CD4-positive, alpha-beta T cell treated with Interleukin-2 at 100 ng/mL for 4 hours (primary cell): ENCODE data around the gene GNAS-AS1.
"Not testable (repeated sequence)": the region's sequence is repeated elsewhere in the genome, so short reads cannot be mapped to it uniquely, and the experiment has no call there.

ENCODE experiments used
- DNase-seq: peaks from one replicate; pipeline ENCODE4 v3.0.0-alpha.2; 2020; ENCODE audit warnings: low spot score

GNAS-AS1 gene

DNA sequence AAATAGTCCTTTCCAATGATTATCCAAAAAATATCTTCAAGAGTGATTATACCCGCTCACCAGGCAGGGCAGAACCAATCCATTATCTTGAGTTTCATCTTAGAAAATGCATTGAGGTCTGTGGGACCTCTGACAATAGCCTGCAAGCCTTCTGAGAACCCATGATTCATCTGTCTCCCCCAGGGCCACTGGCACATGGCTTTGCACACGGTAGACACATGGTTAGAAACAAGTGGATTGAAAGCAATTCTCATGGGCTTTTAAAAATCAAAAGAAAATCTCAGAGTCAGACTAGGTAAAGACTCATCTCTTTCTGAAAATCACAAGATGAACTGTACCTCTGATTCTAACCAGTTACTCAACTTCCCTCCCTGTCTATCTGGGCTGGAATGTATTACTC lies 15.5 kb downstream of the GNAS-AS1 start:
- DNase-seq, result no peak

DNA sequence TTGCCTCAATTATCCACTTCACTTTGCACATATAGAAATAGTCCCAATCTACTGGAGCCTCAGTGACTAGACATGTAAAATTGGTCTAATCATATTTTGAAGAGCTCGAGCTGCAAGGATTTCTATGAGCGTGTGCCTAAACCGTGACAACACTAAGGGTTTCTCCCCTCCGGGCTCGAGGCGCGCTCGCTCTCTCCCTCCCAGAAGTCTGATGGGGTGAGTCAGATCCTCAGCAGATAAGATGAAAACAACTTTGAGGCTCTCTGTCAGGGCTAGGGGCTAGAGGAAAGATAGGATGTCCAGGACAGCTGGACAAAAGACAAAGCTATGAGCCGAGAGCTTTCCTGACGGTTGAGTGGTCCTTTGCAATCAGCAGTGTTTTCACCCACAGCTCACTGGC lies 16.8 kb downstream of the GNAS-AS1 start:
- no peak for DNase-seq

DNA sequence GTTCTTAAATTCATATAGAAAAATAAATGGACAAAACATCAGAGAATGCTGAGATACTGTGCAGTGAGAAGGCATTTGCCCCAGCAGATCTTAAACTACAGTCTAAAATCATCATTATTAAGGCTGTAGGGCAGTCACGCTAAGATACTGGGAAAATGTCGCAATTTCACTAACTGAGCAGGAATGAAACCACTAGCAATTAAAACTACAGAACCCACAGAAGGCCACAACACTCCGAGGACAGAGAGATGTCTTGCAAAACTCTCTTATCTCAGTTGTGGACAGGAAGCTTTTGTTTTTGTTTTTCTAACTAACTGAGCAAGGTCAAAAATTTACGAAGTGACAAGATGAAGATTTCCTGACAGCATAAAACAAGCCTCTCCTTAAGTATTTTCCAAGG lies 18.2 kb downstream of the GNAS-AS1 start:
- no peak for DNase-seq

DNA sequence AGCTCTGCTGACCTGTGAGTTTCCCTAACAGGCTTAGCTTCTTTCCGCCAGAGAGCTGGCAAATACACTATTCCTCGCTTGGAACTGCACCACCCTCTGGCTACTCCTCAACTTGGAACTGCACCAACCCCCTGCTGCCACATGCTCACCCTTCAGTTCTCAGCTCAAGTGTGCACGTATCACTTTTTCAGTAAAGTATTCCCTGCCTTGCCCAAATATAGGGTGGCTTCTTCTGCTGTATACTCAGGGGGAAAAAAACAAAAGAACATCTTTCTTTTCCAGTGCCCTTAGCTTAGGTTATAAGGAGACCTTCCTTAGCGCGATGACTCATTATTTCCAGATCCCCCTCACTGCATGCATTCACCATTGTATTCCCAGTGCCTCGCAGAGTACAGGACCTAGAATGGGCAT lies 21.2 kb downstream of the GNAS-AS1 start:
- no peak for DNase-seq

DNA sequence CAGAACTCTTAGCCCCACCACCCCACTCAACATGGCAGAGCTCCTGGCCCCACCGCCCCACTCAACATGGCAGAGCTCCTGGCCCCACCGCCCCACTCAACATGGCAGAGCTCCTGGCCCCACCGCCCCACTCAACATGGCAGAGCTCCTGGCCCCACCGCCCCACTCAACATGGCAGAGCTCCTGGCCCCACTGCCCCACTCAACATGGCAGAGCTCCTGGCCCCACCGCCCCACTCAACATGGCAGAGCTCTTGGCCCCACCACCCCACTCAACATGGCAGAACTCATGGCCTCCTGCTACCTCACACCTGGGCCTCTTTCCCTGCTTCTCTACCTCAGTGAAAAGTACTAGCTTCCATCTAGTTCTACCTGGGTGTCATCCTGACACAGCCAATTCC lies 21.9 kb downstream of the GNAS-AS1 start:
- DNase-seq, result not testable (repeated sequence)

DNA sequence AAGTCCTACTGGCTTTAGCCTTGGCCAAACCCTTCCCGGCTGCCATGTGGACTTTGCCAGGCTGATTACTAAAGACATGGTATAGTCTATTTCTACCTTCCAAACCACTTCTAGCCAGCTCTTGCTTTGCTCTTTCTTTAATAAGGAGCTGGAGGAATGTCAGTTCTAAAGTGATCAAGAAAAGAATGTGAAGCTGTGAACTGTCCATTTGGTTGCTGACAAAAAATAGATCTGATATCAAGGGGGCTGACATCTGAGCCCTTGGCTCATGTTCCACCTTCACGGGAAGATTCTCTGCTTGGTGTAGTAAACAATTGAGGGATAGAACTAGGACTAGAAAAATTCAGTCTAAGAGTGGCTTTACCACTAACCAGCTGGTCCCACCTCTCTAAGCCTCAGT lies 22.6 kb downstream of the GNAS-AS1 start:
- DNase-seq, result no peak

DNA sequence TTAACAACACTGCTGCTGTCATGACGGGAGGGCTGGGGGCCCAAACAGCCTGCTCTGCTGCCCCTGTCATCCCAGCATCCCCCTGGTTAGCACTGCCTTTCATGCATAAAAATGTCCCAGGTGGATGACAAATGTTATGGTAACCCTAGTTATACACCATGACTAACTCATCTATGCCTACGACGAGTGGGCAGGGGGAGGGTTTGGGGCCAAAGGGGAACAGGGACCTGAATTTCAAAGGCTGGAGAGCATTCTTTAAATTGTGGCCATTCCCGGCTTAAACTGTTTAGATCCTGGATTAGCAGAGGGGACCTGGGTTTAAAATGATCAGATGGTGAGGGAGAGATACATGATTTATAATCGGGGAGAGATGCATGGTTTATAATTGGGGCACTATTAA lies 24.4 kb downstream of the GNAS-AS1 start:
- DNase-seq, result no peak

DNA sequence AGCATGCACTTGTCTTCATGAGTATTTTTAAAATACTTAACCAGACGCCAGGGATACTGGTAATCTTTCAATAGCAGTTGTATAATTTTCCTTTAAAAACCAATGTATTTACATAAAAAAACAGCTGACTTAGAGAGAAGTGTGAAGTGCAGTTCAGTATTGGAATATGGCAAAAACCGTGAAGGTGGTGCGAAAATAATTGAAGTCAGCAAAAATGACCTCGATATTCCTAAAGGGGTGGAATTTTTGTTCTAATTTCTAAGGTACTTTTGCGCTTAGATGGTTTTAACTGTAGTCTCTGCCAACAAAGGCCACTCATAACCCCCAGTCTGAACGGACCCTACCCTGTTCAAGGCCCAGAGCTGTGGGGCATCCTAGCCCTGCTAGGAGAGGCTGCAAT lies 25.3 kb downstream of the GNAS-AS1 start:
- DNase-seq, result no peak

DNA sequence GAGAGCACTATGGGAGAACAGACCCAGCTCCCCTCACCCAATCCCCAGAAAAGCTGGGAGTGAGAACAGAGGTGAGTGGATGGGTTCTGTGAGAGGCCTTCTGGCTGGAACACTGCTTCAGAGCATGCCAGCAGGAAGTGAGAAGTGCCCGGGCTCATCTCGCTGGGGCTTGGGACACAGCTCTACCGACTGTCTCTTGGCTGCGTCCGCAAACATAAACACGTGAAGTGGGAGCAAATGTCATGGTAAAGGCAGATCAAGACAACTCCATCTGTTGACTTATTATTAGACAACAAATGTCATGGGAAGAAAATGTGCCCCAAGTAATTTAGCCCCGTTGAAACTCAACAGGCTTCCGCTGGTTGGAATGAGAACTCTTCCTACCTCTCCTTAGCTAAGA lies 25.9 kb downstream of the GNAS-AS1 start:
- no peak for DNase-seq

DNA sequence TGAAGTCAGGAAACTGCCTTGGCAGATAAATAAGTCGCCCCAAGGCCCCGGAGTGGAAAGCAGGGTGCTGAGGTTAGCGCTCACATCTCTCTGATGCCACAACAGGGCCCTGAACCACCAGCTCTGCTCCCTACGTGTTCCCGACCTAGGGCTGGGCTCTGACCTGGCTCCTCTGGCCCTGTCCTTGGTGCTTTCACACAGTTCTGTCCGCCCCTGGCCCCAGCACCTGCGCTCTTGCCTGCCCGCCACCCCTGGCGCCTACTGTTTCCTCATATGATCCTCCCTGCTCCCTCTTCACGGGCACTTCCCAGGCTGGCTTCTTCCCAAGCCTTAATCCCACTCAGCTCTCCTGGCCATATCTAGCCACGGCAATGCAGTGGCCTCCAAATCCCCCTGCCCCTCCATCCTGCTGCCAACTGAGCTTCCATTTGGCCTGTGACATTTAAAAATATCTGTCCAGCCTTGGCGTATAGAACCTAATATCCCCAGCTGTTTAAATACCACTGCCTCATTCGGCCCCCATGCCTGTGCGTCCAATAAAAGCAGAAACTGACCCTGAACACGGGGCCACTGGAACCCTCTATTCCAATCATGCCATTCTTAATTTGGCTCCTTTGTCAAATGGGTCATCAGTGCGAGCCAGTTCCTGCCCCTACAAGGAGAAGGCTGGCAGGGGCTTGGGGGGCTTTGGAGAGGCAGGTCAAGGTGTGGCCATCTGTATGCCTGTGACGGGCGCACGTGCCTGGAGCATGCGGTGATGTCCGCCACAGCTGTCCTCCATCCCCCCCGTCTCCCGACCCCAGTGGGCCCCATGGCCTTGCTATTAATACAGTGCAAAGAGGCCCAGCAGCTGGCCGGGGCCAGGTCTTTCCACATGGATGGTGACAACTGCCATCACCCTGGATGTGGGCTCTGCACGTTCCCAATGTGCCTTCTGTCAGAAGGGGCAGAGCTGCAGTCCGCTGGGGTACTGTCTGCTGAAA lies 27.7 kb downstream of the GNAS-AS1 start:
- DNase-seq, result no peak

DNA sequence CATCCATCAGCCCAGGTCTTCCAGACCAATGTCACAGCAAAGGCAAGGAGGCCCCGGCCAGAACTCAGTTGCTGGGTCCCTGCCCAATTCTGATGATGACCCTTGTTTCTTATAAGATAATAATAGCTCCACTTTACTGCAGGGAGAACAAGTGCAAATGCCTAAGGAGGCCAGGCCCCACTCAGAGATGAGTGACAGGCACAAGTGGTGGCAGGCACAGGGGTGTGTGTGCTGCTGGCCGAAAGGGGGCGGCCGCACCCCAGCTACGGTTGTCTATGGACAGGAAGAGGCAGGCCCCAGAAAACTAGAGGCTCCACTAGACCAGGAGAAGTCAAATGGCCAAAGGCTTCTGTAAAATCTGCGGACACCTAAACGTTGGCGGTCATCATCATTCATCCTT lies 28.6 kb downstream of the GNAS-AS1 start:
- DNase-seq, result no peak

DNA sequence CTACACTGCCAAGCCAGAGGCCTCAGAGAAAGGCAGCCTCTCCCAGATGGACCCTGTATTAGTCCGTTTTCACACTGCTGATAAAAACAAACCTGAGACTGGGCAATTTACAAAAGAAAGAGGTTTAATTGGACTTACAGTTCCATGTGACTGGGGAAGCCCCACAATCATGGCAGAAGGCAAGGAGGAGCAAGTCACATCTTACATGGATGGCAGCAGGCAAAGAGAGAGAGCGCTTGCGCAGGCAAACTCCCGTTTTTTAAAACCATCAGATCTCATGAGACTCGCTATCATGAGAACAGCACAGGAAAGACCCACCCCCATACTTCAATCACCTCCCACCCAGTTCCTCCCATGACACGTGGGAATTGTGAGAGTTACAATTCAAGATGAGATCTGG lies 30.2 kb downstream of the GNAS-AS1 start:
- not testable (repeated sequence) for DNase-seq

DNA sequence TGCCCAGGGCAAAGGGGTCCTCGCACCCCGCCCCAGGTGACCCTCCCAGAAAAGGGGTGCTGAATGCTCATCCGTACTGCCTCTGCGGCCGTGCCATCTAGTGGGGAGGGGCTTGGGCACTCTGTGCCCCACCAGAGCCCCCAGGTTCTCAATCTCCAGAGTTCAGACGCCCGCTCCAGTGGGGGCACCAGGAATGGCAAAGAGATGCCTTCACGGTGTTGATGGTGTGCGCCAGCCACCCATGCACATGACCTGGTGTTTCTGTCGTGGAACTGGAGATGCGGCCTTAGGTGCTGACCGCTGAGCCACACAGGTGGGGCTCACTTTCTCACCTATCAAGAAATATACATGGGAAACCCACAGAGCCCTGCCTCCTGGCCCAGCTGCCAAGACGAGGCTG lies 30.8 kb downstream of the GNAS-AS1 start:
- no peak for DNase-seq

DNA sequence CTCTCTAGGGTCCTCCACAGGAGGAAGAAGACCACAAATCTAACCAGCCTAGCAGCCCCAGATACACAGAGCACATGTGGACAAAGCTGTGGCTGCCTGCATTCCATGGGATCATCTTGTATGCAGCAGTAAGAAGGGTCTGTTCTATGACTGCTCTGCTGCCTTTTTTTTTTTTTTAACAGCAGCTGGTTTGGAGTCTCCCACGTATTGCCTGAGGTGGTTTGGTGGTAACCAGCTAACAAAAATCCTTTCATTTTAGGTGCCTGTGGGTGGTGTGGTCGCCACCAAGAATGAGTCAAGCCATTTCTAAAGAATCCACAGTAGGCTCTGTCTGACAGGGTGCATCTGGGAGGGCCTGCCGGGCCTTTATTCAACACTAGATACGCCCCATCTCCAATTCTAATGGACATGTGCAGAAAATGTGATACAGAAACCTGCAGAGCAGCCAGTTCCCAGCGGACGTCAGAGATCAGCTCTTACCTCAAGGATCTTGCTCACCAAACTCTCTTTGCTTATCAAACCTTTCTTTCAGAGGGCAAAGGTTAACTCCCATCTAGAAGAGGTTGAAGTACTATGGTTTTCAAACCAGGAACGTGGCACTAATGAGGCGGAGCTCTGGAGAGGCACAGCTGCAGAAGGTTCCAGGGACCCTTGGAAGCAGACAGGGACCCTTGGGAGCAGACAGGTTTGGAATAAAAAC lies 32.0 kb downstream of the GNAS-AS1 start:
- DNase-seq, result no peak

DNA sequence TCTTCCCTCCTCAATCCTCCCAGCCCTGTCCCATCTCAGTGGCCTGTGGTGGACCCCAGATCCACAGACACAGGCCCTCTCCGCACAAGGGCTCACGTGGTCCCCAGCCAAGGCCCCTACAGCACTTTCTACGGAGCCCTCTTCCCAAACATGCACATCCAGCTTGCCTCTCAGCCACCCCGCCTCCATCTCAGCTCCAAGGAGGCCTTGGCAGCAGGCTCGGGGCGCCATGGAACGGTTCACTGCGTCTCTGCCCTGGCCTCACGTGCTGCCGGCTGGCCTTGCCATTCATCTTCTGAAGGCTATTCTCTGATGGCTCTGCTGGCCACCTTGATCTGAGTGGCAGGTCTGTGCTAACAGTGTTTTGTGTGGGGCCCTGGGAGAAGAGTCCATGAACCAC lies 33.0 kb downstream of the GNAS-AS1 start:
- no peak for DNase-seq

DNA sequence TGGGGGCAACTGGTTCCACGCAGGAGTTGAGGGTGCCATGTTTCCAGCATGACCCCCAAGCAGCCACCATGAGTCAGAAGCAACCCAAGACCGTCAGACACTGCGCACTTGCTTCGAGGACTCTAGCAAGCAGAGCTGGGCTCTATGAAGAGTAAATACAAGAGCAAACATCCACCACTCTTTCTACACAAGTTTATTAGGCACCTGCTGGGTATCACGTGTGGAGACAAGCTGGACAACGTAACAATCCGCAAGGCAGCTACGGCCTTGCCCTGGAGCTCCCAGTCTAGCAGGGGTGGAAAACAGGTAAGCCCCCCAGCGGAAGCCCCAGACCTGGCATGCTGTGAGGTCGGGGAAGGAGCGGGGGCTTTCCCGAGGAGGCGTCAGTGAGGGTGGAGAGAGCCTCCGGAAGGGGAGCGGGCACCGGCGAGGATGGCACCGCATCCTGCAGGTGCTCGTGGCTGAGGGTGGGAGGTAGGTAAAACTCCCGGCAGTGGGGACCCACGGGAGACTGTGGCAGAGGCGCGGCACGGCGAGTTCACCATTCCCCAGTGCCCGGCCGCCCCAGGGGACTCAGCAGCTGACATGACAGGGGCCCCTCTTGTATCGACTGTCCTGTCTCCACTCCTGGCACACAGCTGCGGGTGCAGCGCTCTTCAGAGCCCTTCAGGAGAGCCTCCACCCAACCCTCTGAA lies 33.6 kb downstream of the GNAS-AS1 start:
- DNase-seq, result no peak

DNA sequence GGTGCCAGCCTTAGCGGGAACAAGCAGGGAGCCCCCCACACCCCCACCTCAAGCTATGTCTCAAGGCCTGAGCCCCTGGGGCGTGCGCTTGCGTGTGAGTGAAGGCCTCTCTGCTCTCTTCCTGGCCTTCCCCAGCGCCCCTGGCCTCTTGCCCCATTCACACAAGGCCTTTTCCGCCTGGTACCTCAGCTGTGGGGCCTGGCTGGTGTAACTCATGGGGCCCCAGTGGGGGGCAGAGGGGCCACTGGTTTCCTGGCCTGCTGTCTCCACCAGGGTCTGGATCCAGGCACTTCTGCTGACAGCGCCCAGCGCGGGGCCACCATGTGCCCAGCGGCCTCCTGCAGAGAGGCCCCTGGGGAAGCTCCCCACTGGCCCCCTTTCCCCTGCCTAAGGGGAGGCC lies 34.7 kb downstream of the GNAS-AS1 start:
- DNase-seq, result no peak

DNA sequence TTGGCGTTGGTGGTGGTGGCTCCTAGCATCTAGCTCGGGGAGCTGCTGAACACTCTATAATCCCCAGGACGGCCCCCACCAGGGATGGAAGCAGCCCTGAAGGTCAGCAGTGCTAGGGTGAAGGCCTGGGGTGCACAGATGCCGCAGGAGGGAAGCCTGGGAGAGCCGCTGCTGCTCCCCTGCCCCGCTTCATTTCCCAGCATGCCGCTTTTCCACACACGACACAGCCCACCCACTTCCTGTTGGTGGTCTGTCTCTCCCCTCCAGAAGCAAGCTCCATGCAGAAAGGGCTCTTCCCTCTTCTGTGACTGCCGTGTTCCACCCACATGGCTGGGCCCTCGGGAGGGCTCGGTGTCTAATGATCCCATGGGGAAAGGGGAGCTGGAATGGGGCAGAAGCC lies 35.3 kb downstream of the GNAS-AS1 start:
- no peak for DNase-seq

DNA sequence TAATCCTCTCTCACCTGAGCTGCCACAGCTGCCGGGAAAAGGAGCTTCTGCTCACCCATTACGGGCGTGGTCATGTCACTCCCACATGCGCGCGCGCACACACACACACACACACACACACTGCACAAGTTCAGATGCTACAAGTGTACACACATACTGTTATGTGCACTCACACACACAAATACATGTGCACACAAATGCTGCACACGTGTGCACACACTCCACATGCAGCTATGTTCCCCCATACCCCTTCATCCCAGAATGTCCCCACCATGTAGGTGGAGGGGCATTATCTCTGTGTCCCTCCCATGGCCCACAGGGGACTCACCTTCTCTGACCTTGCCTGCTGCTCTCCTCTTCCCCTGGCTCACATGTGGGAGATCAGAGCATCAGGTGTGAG lies 37.3 kb downstream of the GNAS-AS1 start:
- no peak for DNase-seq

DNA sequence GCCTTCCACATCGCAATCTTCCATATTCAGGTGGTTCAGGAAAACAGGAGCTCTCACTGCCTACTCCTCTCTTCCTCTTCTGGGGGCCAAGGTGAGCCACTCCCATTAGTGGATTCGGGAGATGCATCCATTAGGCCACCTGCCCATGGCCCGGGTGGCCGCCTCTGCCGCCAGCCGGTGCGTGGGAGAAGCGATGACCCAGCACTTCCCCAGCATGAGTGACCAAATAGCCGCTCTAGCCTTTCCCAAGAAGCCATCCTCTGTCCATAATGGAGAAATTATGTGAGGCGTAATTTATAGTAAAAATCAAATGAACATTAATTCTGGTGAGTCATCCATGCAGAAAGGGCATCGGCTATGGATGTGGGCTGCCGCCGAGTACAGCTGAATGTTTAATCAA lies 39.4 kb downstream of the GNAS-AS1 start:
- DNase-seq, result no peak

DNA sequence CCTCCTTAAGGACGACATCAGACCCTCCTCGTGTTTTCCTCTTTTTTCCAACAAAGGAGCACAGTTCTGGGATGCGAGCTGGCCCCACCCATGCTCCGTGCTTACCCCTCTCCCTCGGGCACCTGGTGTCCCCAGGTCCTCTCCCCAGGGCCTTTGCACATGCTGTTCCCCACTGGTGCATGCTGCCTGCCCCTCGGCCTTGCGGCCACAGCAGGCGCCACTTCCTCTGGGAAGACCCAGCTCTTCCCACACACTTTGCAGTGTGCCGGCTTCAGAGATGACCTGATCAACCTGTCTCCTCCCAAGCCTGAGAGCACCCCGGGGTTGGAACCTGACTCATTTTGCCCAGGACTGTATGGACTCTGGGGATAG lies 39.8 kb downstream of the GNAS-AS1 start:
- DNase-seq, result no peak

DNA sequence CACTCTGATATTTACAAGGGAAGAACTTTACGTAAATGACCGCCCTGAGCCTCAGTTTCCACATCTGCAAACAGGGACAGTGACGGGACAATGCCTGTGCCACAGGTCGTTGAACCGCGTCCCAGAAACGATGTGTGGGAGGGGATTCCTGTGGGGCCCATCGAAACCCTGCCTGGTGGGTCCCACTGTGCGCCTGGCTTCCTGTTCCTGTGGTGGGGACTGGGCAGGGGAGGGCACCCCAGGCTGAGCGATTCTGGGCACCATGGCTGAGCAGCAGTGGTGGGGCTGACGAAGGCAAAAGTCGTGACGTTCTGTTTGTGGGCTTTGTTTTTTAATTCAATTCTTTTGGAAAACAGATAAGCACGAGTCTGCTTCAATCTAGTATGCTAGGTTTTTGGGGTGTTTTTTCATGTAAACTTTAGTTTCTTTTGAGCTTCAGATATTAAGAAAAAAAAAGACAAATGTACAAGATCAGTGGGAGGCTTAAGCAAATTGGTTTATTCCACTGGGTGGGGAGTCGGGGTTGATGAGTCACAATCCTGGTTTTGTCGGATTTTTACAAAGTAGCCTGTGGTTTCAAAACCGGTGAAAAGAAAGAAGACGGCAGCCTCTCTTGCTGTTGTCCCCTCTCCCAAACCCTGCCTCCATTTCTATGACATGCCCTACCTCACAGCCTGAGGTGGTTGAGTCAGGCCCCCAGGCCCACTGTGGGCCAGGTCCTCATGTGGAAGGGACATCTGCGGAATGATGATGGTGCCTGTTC lies 40.4 kb downstream of the GNAS-AS1 start:
- no peak for DNase-seq
